ENCODE results near the gene CCR3.

CCR3 gene

DNA sequence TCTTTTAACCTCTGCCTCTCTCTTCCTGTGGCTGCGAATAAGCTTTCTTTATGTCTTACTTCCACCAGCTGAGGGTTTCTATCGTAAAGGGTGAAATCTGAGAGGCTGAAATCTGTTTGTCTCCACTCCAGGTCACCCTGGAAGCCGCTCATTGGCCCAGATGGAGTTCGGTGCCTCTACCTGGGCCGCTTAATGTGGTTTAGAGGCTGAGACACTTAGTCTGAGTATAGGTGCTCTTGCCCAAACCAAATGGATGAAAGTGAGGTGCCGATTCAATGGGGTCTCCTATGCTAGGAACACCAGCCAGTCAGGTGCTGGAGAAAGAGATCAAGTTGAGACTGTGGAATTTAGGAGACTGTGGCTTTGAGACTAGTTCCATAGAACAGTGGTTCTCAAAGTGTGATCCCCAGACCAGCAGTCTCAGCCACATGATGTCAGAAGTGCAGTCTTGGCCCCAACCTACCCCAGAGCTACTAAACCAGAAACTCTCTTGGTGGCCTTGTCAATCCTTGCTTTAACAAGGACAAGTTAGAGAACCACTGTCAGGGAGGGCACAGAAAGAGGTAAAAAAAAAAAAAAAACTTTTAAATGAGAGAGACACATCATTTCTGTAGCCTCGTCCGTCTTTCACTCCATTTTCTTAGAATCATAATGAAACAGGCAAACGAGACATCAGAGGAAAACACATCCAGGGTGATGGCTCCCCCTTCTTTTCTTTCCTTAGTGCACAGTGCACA, 56.8 kb downstream of the CCR3 start:
- no peak for DNase-seq (ENCODE audit: low read depth)

DNA sequence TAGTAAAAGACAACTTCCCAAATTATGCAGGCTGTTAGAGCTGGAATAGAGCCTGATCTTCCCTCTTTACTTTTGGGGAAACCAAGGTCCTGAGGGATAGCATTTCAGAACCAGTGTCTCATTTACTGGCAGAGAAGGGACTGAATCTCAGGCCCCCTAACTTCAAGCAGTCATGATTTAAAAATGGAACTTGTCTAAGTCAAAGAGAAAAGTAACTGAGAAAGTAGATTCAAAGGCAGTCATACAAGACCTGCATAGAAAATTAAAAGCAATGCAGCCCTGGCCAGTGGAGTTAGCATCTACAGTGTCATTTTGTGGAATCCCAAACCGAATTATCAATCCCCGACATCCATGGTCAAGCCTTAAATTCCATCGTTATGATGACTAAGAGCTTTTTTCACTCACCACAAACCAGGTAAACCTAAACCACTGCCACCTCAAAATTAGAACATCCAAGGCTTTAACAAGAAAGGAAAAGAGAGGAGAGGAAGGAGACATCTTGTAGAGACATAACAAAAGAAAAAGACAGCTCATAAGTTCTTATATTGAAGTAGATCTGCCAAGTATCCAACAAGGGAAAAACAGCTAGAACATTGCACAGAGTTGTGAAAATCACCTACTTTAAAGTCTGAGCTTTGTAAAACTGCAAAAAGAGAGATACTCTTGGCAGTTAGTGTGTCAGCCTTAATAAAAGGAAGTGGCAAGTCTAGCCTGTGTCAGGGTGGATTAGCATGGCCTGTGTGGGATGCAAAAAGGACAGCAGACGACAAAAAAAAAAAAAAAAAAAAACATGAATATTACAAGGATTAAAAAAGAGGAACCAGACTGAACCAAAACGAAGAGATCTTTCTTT, 57.6 kb downstream of the CCR3 start:
- DNase-seq (ENCODE audit: low read depth) = no peak

- DNase-seq (ENCODE audit: low read depth) = no peak
These were observed 58.2 kb downstream of the CCR3 start for GRCh38 chr3:46300461-46300789.

DNA sequence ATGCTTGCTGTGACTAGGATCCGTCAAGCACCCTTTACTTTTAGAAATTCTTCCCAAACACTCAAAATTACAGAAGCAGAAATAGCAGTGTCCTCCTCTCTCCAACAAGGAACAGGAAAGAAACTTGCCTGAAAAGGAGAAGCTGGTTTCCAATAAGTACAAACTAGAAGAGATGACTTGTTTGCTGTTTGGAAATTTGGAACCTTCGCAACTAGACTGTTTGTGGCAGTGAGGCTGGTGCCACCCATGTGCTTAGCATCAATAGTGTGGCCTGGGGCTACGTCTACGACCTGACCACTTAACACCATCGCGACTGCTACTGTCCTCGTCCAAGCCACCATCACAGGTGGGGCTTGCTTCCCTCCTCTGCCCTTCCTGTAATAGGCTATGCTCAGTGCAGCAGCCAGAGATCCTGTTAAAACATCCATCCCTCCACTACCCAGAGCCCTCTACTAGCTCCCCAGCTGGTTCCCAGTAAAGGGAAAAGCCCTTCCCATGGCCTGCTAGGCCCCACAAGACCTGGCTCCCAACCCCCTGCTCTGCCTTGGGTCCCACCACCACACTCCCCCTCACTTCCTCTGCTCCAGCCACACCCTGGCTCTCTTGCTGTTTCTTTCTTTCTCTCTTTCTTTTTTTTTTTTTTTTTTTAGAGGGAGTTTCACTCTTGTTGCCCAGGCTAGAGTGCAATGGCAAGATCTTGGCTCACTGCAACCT, 59.0 kb downstream of the CCR3 start:
- DNase-seq (ENCODE audit: low read depth) = no peak

- no peak for DNase-seq (ENCODE audit: low read depth)
These were observed 61.0 kb downstream of the CCR3 start for GRCh38 chr3:46303240-46303639.

- DNase-seq (ENCODE audit: low read depth) = no peak
These were observed 62.5 kb downstream of the CCR3 start for GRCh38 chr3:46304739-46305138.

GRCh38 chr3:46312991-46313390, 70.7 kb downstream of the CCR3 start:
- no peak for DNase-seq (ENCODE audit: low read depth)

DNA sequence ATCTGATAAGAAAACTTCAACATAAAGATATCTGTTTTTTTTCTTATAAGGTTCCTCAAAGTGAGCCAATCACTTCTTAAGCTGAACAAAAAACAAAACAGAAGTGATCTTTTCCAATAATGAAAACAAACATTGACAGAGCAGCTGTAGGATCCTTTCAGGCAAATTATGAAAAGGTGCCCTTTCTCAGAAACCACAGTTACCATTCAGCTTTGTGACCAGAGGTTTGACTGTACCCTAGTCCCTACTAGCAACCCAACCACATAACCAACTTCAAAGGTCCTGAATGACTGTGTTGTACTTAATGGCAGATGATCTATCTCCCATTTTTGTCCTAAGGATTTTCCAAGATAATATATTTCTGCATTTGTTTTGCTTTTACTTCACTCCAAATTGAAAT, 72.3 kb downstream of the CCR3 start:
- DNase-seq (ENCODE audit: low read depth) = no peak

DNA sequence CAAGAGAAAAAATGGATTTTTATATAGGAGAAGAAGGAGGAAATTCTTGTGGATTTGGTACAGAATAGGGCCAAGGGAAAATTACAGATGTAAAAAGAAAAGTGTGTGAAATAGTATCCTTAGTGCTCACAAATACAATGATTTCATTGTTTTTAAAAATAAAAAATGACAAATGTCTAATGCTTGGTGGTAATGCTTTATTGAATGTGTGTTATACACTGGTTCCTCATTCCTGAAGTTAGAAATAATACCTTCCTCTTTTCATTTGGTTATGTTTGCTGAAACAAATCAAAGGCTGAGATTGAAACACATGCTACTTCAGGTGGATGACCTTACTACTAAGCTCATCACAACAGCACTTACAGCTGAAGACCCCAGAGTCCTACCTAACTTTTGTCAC, 73.9 kb downstream of the CCR3 start:
- no peak for DNase-seq (ENCODE audit: low read depth)

All from activated T-helper 1 cell treated with Interleukin-2 at 50 U/mL for 16 hours (primary cell).